SU-DHL-6 (cell line): ENCODE results near the gene UBE2Q2.

ENCODE experiments used
- CTCF ChIP-seq: fragments of 200-600 bp; sonication (generic); IDR thresholded peaks from one replicate; pipeline ENCODE4 v1.5.1; 2017; ENCODE audit warnings: antibody characterized with exemption, mild to moderate bottlenecking, low read length, moderate library complexity; ENCODE audit not compliant: insufficient read depth, poor library complexity, severe bottlenecking
- EZH2phosphoT487 ChIP-seq: fragments of 200-600 bp; sonication (generic), shearing (Covaris generic); conservative IDR thresholded peaks from 2 replicates; pipeline ENCODE4 v1.6.1; 2018; ENCODE audit warnings: mild to moderate bottlenecking, antibody characterized with exemption, low read length, moderate library complexity, mixed read lengths

DNA sequence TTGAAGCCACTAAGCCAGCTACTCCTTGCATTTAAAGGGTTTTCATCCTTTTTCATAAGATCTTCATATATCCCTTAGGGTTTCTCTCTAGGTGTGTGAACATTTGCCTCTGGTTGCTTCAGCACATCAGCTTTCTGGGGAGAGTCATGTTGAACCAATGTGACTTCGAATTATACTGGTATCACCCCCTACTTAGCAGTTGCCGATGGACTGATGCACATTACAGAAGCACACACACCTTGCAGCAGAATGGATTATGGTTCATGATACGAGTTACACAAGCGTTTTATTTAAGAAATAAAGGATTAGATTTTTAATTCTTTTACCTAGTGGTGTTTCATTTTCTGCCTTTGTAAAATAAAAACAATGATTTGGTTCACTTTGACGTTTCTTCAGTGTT is 100.0 kb downstream of the UBE2Q2 start:
- TF ChIP-seq CTCF, result no peak
- TF ChIP-seq EZH2phosphoT487, result no peak
